Prostate gland (tissue), 2 donors: ENCODE data around the gene ERCC6. TPM values are rescaled to one million over a fixed set of nuclear protein-coding genes. Genes with fewer than 3 reads are reported as not detected.

Source experiments
- DNase-seq: peaks from one replicate; pipeline ENCODE4 v3.0.0-alpha.2; 2019; ENCODE audit warnings: low spot score
- H3K27ac ChIP-seq, 2 donors: fragments of 200-600 bp; sonication (generic); 2 replicates each; pipeline ENCODE4 v1.5.1; 2017 to 2019
- H3K27me3 ChIP-seq: fragments of 200-600 bp; sonication (generic); replicated peaks from 2 replicates; pipeline ENCODE4 v1.5.1; 2019; ENCODE audit not compliant: insufficient read depth
- H3K36me3 ChIP-seq, 2 donors: fragments of 200-600 bp; sonication (generic); 1 replicate in 1 of 2; 2 replicates in 1 of 2; pipeline versions ENCODE4 v1.5.1 to v1.8.1; 2017 to 2019
- H3K4me1 ChIP-seq: fragments of 200-600 bp; sonication (generic); replicated peaks from 2 replicates; pipeline ENCODE4 v1.5.1; 2019
- H3K4me3 ChIP-seq, 2 donors: fragments of 200-600 bp; sonication (generic); 2 replicates each; pipeline ENCODE4 v1.5.1; 2017 to 2019
- H3K9me3 ChIP-seq: fragments of 200-600 bp; sonication (generic); 2 replicates; pipeline ENCODE4 v1.5.1; 2017
- CTCF ChIP-seq, 4 experiments: fragments of 200-600 bp in 2 of 4; fragments of 450-650 bp in 2 of 4; sonication (generic) in 2 of 4; IDR thresholded peaks; 1 replicate in 3 of 4; 2 replicates in 1 of 4; pipeline ENCODE4 v1.5.1; 2016 to 2019; ENCODE audit warnings: antibody characterized with exemption in 4 of 4, mild to moderate bottlenecking in 2 of 4, moderate library complexity in 2 of 4
- POLR2A ChIP-seq: fragments of 450-650 bp; IDR thresholded peaks from one replicate; pipeline ENCODE4 v1.6.1; 2016; ENCODE audit warnings: antibody characterized with exemption, mild to moderate bottlenecking
- POLR2AphosphoS5 ChIP-seq: sonication (generic); formaldehyde crosslinking; IDR thresholded peaks from one replicate; pipeline ENCODE4 v1.6.1; 2017; ENCODE audit warnings: antibody characterized with exemption
- WGBS: methylation state at CpG from one replicate; pipeline ENCODE4 v1.1.5; 2018; 5-methylcytosine and 5-hydroxymethylcytosine counted together
- intact Hi-C: fragments of 100-400 bp; cut with DNase I; formaldehyde crosslinking; loops from one replicate; pipeline ENCODE4 v1.14.2; 2022
- total RNA-seq, 2 donors: library from RNA; depleted of rRNA; stranded (reverse); fragments of >200 nt; gene quantifications; one replicate each; pipeline ENCODE4 v1.1.0, GENCODE V29; 2016

ERCC6 gene
- total RNA-seq, 2 donors from 2014 or later = 18.5 to 45.5 TPM

GRCh38 chr10:49521062-49521461 is 17.9 kb downstream of the ERCC6 start:
- WGBS = 47% methylated on average over 4 of the region's 4 CpGs
- TF ChIP-seq POLR2A (no peak), CTCF (IDR thresholded peaks at IDR 0.05) (no peak), POLR2AphosphoS5 (no peak)
- H3K36me3 ChIP-seq = peaks cover 0 to 6% of the 10 kb centered on the region in 2 donors

GRCh38 chr10:49520122-49520775 is 18.7 kb downstream of the ERCC6 start:
- Histone ChIP-seq H3K27me3 (no peaks in the 10 kb centered on the region), H3K4me3 (no peak overlapping the region), H3K36me3 (peaks cover 0 to 6% of the 10 kb centered on the region in 2 donors), H3K4me1 (no peaks in the 10 kb centered on the region), H3K27ac (no peak overlapping the region), H3K9me3 (no peaks in the 10 kb centered on the region)
- WGBS = 74% methylated on average over 8 of the region's 8 CpGs
- no peak for DNase-seq
- intact Hi-C loops = no loop called here
- TF ChIP-seq CTCF (IDR thresholded peaks at IDR 0.05) (no peak), POLR2A (no peak), POLR2AphosphoS5 (no peak)

More at GRCh38 chr10:49521062-49521461, 17.9 kb downstream of the ERCC6 start:
- no peak for DNase-seq
- Histone ChIP-seq H3K4me3 (no peak overlapping the region), H3K27me3 (no peaks in the 10 kb centered on the region), H3K4me1 (no peaks in the 10 kb centered on the region), H3K27ac (no peak overlapping the region), H3K9me3 (no peaks in the 10 kb centered on the region)
- intact Hi-C loops = no loop called here

GRCh38 chr10:49519717-49520116 is 19.2 kb downstream of the ERCC6 start:
- DNase-seq = no peak
- TF ChIP-seq POLR2AphosphoS5 = no peak
- intact Hi-C loops = loop anchor here (5.0 to 10.0 kb wide), 3 partner anchors 115 to 862 kb away; no protein-coding TSS in a partner anchor
- 55% methylated on average over 2 of the region's 2 CpGs for WGBS
- Histone ChIP-seq H3K4me1 (no peaks in the 10 kb centered on the region), H3K27me3 (no peaks in the 10 kb centered on the region), H3K27ac (no peak overlapping the region), H3K9me3 (no peaks in the 10 kb centered on the region), H3K36me3 (peaks cover 0 to 6% of the 10 kb centered on the region in 2 donors), H3K4me3 (no peak overlapping the region)

- Histone ChIP-seq H3K4me1 (no peaks in the 10 kb centered on the region), H3K9me3 (no peaks in the 10 kb centered on the region), H3K4me3 (no peak overlapping the region), H3K27me3 (no peaks in the 10 kb centered on the region), H3K36me3 (no peaks in the 10 kb centered on the region), H3K27ac (no peak overlapping the region)
- 51% methylated on average over 3 of the region's 3 CpGs for WGBS
- DNase-seq = peak; percentile 33
- TF ChIP-seq CTCF (IDR thresholded peaks at IDR 0.05) (peak; percentile 27 to 76 (median 63)), POLR2A (no peak), POLR2AphosphoS5 (no peak)
- intact Hi-C loops = loop anchor here (5.0 to 10.0 kb wide), 3 partner anchors 114 to 862 kb away; no protein-coding TSS in a partner anchor
Measured at GRCh38 chr10:49518982-49519578, 19.8 kb downstream of the ERCC6 start.

DNA sequence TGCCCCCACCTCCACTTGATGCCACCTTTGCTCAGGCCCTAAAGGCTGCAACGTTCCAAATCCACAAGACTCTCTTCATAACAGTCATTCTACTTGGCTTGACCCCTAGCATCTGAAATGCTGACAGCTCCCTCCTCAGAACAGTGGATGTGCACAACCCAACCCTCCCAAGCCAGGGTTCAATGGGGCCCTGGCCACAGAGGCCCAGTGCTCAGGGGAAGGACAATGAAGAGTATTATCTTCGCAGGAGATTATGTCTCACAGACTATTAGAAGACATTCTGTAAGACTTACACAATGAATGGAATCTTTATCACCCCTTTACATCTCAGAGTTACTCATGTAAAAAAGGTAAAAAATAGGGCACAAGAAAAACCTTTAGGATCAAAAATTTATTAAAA is 20.4 kb downstream of the ERCC6 start:
- intact Hi-C loops = loop anchor here (5.0 to 10.0 kb wide), 3 partner anchors 114 to 861 kb away; no protein-coding TSS in a partner anchor
- Histone ChIP-seq H3K36me3 (no peaks in the 10 kb centered on the region), H3K4me1 (no peaks in the 10 kb centered on the region), H3K4me3 (no peak overlapping the region), H3K27ac (no peak overlapping the region), H3K9me3 (no peaks in the 10 kb centered on the region), H3K27me3 (no peaks in the 10 kb centered on the region)
- no peak for DNase-seq
- TF ChIP-seq CTCF (IDR thresholded peaks at IDR 0.05) = no peak
- TF ChIP-seq POLR2AphosphoS5 = no peak
- no peak for TF ChIP-seq POLR2A
- 91% methylated on average over 2 of the region's 2 CpGs for WGBS
